ENCODE data around the gene ATP6V1D.
"Not testable (repeated sequence)": the region's sequence is repeated elsewhere in the genome, so short reads cannot be mapped to it uniquely, and the experiment has no call there.

ATP6V1D gene

DNA sequence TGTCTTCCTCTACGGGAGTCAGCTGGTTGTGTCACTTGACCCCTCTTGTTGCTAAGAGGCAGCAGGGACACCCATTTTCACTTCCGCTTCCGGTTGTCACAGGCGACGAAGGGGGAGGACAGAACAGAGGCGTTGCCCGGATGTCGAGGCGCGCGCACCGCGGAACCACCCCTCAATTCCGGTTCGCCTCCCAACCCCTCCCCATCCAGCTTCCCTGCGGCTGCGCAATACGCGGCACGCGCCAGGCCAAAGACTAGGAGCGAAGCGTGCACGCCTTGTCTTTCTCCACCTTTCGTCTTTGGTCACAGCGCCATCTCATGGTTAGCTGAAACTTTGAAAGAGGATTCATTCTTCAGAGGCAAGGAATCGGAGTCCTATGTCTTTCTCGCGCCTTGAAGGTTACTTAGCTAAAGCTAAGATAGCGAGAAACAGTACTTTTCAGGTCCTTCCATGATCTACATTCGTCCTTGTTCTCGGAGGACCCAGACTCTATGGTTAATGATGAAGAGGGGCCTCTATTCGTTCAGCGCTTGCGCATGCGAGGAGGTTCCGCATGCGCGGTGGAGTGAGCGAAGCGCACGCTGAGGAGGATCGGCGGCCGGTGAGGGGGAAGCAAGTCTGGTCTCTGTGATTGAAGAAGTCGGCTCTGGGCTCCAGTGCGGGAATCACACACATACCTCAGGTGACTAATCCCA is at the start of gene ATP6V1D, which contains the start of gene EIF2S1:
TSS of gene ATP6V1D (minus strand) at position 30 of the 695 bp plus-strand sequence. CDS start 106 bp downstream, outside the sequence.
TSS of gene EIF2S1 (plus strand) at position 554 of the 695 bp plus-strand sequence. CDS start 4,440 bp downstream, outside the sequence.
- DNase-seq = peak; percentile 96

DNA sequence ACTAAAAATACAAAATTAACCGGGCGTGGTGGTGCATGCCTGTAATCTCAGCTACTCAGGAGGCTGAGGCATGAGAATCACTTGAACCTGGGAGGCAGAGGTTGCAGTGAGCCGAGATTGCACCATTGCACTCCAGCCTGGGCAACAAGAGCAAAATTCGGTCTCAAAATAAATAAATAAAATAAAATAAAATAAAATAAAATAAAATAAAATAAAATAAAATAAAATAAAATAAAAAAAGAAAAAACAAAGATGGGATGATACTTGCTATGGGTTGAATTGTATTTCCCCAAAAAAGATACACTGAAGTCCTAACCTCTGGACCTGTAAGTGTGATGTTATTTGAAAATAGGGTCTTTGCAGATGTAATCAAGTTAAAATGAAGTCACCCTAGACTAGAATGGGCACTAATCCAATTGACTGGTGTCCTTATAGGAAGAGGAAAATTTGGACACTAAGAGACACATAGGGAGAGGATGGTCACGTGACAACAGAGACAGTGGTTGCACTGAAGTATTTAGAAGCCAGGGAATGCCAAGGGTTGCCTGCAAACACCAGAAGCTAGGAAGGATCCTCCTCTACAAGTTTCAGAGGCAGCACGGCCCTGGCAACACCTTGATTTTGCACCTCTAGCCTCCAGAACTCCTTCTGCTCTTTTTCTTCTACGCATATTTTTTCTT is 48.7 kb upstream of the ATP6V1D start:
- DNase-seq = not testable (repeated sequence)

DNA sequence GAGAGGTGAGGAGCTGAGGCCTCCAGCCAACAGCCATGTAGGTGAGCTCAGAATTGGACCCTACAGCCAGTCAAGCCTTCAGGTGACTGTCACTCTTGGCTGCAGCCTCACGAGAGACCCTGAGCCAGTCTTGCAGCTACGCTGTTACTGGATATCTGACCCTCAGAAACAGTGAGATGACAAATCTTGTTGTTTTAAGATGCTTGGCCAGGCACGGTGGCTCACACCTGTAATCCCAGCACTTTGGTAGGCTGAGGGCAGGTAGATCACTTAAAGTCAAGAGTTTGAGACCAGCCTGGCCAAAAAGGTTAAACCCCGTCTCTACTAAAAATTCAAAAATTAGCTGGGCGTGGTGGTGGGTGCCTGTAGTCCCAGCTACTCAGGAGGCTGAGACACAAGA is 46.2 kb upstream of the ATP6V1D start:
- DNase-seq = no peak

DNA sequence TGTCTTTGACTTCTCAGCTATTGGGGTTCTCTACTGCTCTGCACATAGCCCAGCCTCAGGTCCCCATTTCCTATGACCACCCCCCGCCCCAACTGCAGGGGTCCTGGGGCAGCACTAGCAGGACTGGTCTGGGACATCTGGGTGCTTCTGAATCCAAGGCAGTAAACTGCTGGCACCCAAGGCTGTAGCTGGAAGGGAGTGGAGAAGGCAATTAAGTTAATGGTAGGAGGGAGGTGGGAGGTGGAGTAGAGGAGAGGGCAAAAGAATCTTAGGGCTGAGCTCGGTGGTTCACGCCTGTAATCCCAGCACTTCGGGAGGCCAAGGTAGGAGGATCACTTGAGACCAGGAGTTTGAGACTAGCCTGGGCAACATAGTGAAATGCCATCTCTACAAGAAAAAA is 40.8 kb upstream of the ATP6V1D start:
- DNase-seq = no peak

DNA sequence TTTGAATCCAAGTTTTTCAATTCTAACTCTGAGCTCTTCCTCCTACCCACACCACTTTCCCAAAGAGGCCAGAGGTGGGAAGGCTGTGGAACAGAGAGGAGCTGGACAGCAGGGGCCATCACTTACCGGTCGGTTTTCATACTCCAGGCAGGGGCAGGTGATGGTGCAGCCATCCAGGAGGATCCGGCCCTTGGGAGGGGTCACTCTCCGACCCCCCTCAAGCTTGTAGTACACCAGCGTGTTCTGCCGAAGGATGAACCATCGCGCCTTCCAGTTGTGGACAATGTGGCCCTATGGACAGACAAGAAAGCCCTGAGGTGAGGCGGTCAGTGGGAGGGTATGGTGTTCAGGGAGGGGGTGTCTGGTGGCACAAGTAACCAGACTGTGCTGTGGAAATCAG is 37.9 kb upstream of the ATP6V1D start:
- DNase-seq = no peak

DNA sequence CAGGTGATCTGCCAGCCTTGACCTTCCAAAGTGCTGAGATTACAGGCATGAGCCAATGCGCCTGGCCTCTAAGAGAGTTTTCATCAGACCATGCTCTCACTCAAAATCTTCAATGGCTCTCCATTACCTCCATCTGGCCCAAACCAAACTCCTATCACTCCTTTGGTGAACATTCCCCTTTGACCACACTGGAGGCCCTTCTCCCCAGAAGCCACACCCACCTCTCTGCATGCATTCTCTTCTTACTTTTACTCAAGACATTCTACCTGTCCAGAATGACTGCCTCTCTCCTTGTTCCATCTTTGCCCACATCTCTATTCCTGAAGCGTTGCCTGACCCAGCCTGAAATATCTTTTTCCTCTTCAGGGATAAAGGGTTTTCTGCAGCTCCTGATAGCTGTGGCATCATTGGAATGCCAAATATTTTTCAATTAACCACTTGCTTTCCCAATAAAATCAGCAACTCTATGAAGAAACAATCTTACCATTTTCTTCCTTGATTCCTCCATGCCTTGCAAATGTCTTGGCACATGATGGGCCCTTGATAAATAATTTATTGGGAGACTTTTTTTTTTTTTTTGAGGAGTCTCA is 36.9 kb upstream of the ATP6V1D start:
- DNase-seq = no peak

DNA sequence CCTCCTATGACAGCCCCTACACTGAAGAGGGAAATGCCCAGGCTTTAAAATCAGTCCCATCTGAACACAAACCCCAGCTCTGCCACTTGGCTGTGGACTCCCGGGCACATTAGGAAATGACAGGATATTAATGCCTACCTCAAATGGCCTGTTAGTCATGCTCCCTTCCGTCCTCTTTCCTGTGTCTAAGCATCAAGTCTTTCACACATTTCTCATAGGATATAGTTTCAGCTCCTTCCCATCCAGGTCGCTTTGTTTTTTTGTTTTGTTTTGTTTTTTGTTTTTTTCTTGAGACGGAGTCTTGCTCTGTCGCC is 36.2 kb upstream of the ATP6V1D start:
- DNase-seq = no peak

DNA sequence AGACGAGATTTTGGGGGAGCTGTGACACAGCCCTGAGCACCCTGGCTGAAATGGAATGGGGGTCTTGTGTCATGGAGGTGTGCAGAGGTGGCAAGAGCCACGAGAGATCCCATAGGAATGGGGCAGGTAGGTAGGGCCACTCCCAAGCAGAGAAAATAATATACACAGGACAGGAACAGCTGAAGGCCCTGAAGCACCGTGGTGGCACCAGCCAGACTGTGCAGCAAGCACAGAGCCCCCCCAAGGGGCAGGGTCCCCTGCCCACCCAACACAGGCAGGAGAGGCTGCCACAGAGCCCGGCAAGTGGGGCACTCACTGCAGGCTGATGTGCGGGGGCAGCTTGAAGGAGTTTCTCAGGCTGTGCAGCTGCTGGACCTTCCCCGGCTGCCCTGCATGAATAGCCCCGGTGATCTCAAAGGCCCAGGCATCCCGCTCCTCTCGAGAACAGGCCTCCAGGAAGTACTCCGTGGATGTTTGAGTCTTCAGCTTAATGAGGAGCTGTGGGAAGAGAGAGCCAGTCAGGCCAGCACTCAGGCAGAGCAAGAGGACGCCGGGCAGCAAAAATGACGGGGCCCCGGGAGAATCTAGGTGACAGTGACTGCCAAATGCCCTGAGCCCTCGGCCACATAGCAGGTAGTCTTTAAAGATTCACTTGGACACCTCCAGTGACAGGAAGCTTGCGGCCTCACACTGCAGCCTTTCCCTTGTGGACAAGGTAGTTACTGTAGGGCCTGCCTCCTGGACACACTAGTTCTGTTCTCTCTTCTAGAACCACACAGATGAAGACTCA is 35.7 kb upstream of the ATP6V1D start:
- DNase-seq = no peak

DNA sequence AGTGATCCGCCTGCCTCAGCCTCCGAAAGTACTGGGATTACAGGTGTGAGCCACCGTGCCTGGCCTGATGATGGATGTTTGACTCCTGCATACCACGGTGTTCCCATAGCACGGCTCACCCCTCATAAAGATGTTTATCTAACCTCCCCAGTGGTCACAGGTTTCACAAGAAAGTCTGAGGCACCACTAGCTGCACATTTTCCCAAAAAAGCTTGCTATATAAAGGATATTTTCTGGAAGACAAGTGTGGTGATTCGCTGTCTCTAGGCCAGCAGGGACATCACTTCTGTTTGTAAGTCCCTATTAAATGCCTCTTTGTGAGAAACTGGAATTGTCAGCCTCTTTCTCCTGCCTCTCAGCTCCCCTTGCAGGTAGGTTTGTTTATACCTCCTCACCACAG is 34.1 kb upstream of the ATP6V1D start:
- DNase-seq = no peak

DNA sequence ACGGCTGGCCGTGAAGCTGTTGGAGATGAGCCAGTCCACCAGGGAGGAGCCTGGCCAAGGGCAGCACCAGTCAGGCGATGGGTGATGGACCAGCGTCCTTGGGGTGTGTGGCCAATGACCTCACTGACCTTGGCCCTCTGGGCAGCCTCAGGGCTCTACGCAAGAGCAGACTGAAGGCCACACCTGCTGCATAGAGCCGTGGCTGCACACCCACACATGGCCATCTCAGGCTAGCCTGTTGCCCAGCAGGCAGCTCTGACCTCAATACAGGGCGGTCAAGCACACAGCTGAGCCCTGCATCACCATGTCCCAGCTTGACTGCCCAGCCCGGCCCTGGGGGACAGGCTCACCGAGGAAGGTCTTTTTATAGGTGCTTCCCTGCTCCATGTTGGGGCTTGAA is 33.2 kb upstream of the ATP6V1D start:
- no peak for DNase-seq

DNA sequence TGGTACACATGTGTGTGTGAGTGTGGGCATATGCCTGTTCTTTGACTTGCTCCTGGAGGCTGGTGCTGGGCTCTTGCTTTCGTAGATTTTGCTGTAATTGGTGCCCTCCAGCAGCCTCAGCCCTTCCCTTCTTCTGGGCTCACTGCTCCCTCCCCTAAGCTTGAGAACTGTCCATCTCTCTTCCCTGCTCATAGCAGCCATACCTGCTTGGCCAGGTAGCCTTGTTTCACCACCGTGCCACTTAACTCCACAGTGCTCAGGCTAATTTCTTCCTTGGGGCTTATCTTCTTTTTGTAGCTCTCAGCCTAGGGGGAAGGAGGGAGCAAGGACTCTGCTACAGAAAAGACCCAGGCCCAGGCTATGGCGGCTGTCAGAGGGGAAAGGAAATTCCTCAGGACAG is 32.5 kb upstream of the ATP6V1D start:
- no peak for DNase-seq

DNA sequence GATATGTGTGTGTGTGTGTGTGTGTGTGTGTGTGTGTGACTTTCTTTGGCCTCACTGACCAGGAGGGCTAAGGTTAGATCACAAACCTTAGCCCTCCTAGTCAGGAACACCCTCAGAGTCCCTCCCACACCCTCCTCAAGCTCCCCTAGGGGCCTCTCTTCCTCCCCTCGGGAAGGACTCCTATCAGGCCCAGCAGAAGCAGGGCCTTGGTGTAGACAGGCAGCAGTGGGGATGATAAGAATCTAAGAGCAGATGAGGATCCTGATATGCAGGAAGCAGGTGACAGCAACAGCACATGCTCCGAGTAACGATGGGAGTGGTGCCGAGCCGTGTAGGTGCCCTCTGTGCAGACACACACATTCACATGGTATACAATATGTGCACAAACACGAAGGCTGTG is 31.7 kb upstream of the ATP6V1D start:
- no peak for DNase-seq

DNA sequence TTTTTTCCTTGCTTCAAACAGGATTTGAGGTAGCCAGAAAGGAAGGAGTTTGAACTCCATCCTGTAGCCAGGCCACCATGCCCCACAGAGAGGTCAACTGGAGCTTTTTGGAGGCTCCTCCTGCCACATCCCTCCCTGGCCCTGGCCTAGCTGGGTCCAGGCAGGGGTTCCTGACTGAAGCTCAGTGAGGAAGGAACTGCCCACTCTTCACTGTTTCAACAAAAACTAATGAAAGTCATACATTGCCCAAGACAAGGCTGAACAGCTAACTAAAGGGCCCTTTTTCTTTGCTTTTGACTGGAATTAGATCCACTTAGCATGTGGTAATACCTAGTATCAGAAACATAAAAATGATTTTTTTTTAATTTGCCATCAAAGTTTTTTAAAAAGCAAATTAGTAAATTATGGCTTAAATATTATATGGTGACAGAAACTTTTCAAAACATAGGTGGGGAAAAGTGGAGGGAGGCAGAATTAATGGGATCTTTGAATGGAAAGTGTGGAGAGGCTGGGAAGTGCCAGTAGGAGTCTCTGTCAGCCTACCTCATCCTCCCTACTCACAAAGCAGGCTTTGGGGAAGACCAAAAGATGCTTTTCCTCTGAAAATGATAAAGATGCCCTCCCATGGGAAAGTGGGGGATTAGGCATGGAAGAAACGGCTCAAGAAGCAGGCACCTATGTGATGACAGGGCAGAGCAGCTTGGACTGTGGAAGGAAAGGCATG is 30.4 kb upstream of the ATP6V1D start:
- no peak for DNase-seq

DNA sequence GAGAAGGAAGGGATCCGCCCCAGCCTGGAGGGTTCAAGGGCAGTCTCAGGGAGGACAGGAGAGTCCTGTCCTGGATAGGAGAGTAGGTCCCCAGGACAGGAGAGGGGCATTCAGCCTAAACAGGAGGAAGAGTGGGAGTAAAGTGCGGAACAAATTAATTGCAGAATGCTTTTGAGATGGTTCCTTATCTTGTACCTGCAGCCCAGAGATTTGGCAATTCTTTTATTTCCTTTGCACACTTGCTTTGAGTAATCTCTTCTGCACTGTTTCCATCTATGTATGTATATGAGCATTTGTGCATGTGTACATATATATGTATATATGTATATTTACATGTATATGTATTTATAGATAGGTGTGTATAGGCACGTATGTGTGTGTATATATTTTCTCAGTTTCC is 29.7 kb upstream of the ATP6V1D start:
- no peak for DNase-seq

DNA sequence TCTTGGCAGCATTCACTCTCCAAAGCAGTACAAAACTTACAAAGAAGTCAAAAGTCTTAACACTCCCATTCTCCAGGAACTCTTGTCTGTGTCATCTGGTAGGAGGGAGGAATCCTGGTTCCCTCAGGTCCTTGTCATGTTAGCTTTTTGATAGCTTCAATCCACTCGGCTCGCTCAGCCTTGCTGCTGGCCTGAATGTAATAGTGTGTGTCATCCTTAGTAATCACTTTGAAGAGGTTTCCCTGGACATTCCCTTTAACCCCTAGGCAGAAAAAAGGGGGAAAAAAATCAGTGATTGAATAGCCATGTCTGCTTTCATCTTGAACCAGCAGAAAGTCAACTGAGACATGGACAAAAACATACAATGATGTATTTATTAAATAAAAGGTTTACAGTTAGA is 27.6 kb upstream of the ATP6V1D start:
- DNase-seq = no peak

DNA sequence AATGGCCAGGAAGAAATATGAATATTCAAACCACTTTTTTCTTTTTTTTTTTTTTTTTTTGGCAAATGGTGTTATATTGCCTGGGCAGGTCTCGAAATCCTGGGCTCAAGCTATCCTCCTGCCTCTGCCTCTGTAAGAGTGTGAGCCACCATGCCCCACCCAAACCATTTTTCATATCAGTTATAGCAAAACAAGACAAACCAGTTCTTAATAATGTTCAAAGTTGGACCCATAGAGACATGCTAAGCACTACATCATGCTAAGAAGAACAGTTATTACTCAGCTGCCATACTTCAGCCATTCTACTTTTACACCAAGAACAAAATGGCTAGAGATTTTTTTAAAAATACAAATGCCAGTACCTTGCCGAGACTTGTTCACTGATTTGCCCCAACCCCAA is 26.0 kb upstream of the ATP6V1D start:
- no peak for DNase-seq

DNA sequence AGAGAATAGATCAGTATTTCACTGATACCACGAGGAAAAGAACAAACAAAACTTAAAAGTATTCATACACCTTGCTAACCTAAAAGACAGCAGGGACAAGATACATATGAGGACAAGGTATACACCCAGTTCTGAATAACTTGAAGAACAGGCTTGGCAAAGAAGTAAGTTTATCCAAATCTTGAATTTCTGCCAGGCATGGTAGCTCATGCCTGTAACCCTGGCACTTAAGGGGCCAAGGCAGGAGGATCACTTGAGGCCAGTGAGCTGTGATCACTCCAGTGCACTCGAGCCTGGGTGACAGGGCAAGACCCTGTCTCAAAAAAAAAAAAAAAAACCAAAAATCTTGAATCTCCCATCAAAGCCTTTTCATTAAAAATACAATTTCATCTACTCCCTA is 25.5 kb upstream of the ATP6V1D start:
- no peak for DNase-seq

DNA sequence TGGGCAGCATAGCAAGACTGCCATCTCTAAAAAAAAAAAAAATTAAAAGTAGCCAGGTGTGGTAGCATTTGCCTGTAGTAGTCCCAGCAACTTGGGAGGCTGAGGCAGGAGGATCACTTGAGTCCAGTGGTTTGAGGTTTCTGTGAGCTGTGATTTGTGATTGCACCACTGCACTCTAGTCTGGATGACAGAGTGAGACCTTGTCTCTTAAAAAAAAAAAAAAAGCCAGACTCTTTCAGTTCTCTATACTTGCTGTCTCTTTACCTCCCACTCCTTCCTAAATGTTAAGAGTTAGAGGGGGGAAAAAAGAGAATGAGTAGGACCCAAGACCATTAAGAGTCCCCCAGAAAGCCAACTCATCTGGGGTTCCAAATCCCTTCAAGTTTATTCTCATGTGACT is 18.3 kb upstream of the ATP6V1D start:
- DNase-seq = no peak

DNA sequence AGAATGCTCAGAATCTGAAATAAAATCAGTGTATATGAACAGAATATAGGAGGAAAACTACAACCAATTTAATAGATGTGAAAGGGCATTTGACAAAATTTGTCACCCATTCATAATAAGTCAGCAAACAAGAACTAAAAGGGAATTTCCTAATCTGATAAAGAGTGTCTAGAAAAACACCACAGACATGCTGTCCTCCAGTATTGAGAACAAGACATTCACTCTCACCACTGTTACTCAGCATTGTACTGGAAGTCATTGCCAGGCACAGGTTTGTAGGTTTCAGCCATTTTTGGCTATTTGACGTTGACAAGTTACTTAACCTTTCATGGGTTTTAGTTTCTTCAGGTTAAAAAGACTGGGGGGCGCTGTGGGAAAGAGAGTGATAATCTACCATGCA is 13.7 kb upstream of the ATP6V1D start:
- no peak for DNase-seq

DNA sequence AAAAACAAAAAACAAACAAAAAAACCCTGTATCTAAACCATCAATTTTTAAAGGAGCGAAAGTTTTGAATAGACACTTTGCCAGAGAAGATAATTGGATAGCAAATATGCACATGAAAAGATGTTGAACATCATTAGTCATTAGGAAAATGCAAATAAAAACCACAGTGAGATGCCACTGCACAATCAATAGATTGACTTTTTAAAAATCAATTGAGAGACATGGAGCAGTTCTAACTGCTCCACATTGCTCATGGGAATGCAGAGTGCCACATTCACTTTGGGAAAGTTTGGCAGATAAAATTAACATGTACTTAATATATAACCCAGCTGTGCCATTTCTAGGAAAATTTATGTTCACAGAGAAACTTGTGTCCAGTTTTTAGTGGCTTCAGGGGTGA is 13.2 kb upstream of the ATP6V1D start:
- no peak for DNase-seq

DNA sequence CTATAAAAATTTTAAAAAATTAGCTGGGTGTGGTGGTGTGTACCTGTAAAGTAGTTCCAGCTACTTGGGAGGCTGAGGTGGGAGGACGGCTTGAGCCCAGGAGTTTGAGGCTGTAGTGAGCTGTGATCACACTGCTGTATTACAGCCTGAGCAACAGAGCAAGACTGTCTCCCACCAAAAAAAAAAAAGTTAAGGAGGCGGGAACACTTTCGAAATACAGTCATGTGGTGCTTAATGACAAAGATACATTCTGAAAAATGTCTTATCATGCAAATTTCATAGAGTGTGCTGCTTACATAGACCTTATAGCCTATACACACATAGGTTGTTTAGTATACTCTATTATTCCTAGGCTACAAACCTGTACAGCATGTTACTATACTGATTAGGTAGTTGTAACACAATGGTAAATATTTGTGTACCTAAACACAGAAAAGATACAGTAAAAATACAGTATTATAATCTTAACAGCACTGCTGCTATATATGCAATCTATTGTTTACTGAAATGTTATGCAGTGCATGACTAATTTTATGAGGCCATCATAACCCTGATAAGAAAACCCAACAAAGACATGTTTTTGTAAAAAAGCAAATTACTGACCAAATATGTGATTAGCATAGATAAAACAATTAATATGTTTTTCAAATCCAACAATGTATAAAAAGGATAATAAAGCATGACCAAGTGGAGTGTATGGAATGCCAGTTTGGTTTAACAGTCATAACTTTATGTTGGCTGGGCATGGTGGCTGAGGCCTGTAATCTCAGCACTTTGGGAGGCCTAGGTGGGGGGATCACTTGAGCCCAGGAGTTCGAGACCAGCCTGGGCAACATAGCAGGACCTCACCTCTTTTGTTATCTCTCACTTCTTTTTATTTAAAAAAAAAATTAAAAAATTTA is 11.9 kb upstream of the ATP6V1D start:
- no peak for DNase-seq

DNA sequence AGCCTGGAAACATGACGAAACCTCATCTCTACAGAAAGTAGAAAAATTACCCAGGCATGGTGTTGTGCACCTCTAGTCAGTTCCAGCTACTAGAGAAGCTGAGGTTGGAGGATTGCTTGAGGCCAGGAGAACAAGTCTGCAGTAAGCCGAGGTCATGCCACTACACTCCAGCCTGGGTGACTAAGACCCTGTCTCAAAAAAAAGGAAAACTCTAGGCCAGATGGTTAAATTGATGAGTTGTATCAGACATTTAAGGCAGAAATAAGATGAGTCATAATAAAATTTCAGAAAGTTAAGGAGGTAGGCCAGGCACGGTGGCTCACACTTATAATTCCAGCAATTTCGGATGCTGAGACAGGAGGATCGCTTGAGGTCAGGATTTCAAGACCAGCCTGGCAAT is 11.2 kb upstream of the ATP6V1D start:
- DNase-seq = no peak
